ENCODE data around the gene RAD51B. TPM values are rescaled to one million over a fixed set of nuclear protein-coding genes. Genes with fewer than 3 reads are reported as not detected.
A peak's percentile ranks its signal among the peaks of the same experiment; 100 is the strongest.

Gene RAD51B
- total and polyA plus RNA-seq, 9 of the 15 experiments (the other 6 are each of a cell fraction or from before 2014, with no cell fraction given) = 8.5 to 17.3 (median 11.3) TPM

- Histone ChIP-seq H3K4me3 (no peak overlapping the region), H3K4me1 (replicated peaks in 1 of 2; ENCODE audit: control insufficient read depth in 2 of 2, insufficient read depth in 2 of 2, low read length in 2 of 2) (no peaks in the 10 kb centered on the region; a peak in 1 of 5 replicates), H3K4me2 (ENCODE audit: insufficient read depth, low read length) (no peak overlapping the region), H3K9me1 (ENCODE audit: control insufficient read depth, insufficient read depth, low read length) (no peaks in the 10 kb centered on the region), H3K9ac (ENCODE audit: insufficient read depth in 1 of 2, low read depth in 2 of 2, low read length in 2 of 2) (no peak overlapping the region), H2AFZ (ENCODE audit: low read depth, low read length) (no peak overlapping the region), H3K79me2 (ENCODE audit: control insufficient read depth, insufficient read depth, low read length) (no peaks in the 10 kb centered on the region), H3K36me3 (ENCODE audit: control insufficient read depth, insufficient read depth, low read length) (no peaks in the 10 kb centered on the region), H4K20me1 (replicated peaks; ENCODE audit: control insufficient read depth, insufficient read depth, low read length) (no peaks in the 10 kb centered on the region), H3K27me3 (ENCODE audit: control insufficient read depth in 2 of 2, insufficient read depth in 2 of 2, low read length in 2 of 2) (0 out of 5 replicates have a peak, but pooled peaks cover 0 to 5% of the 10 kb centered on the region in 2 experiments), H3K27ac (ENCODE audit: extremely low read depth, low read depth, low read length) (no peak overlapping the region), H3K9me3 (replicated peaks; ENCODE audit: control insufficient read depth, insufficient read depth, low read depth, low read length) (no peaks in the 10 kb centered on the region)
- FAIRE-seq = peak; percentile 11
- ChIA-PET POLR2A (no interaction called here), CTCF (ENCODE audit: low intra/inter-chr PET ratio) (no interaction called here)
- intact Hi-C loops (cut with micrococcal nuclease) = no loop called here
- BruUV-seq (replicated peaks) = no TSS peak
- peak in 1 of 4 experiments; percentile 29 for DNase-seq (ENCODE audit: extremely low read depth in 1 of 4, low spot score in 3 of 4)
- in situ Hi-C loops (cut with MboI) = no loop called here
- no peak for ATAC-seq
- WGBS (ENCODE audit: insufficient coverage, low coverage, missing lambda C conversion rate) = 46% methylated on average over 7 of the region's 7 CpGs
- TF ChIP-seq ATF3 (IDR thresholded peaks at IDR 0.05) (peak; percentile 50; the same call in 1 of the 2 replicates), ATF3 (CRISPR knock-in tag; conservative IDR thresholded peaks at IDR 0.05) (no peak), DACH1 (IDR thresholded peaks at IDR 0.05; ENCODE audit: partially characterized antibody) (no peak), FOSL1 (tag; conservative IDR thresholded peaks at IDR 0.05) (peak; percentile 59), MGA (IDR thresholded peaks at IDR 0.05) (0 out of 2 replicates have a peak, but pooled peaks have one; percentile 17), ZNF316 (IDR thresholded peaks at IDR 0.05) (no peak), HMGXB4 (CRISPR knock-in tag; IDR thresholded peaks at IDR 0.05) (no peak), MXI1 (IDR thresholded peaks at IDR 0.05; ENCODE audit: low read depth, low read length) (no peak), SMAD4 (CRISPR knock-in tag; conservative IDR thresholded peaks at IDR 0.05) (no peak)
These were observed 875.8 kb downstream of the RAD51B start for GRCh38 chr14:68695326-68695768.

Measured in K562 (cell line).